Measurements from ENCODE around the gene KMT5B. TPM values are rescaled to one million over a fixed set of nuclear protein-coding genes. Genes with fewer than 3 reads are reported as not detected.

KMT5B gene
- total RNA-seq, 1 experiment from 2014 or later = 39.2 TPM

DNA sequence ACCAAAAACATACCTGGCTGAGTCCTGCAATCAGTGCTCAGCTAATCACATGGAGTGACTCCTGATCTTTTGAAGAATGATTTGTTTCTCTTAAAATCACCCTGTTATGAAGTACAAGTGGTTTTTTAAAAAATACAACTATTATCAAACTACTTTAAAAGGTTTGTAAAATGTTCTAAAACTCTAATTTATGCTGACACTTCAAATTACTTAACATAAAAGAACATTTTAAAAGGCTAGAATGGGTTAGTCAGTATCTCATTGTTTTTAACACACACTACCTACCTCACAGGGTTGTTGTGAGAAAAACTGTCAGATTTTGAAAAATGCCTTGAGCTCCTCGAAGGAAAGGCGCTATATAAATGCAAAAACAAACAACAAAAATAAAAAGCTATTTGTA is 33.2 kb downstream of the KMT5B start:
- Mint-ChIP-seq H3K27me3 (ENCODE audit: unreplicated experiment) (no peaks in the 10 kb centered on the region), H3K36me3 (ENCODE audit: insufficient read depth, unreplicated experiment) (peaks cover 35% of the 10 kb centered on the region), H3K27ac (ENCODE audit: unreplicated experiment) (no peak overlapping the region), H3K4me3 (ENCODE audit: low read depth, unreplicated experiment) (no peak overlapping the region), H3K9me3 (ENCODE audit: low read depth, unreplicated experiment) (no peaks in the 10 kb centered on the region), H3K4me1 (ENCODE audit: low read depth, unreplicated experiment) (no peaks in the 10 kb centered on the region)
- intact Hi-C loops (cut with micrococcal nuclease; ENCODE audit: unreplicated experiment) = no loop called here
- no TSS peak for BruUV-seq (replicated peaks)
- CTCF ChIA-PET = interaction anchor here (0.7 kb wide), 1 partner anchor 25 kb away, joined by 3 read pairs; no protein-coding TSS in a partner anchor
- no peak for DNase-seq
- TF ChIP-seq, protein P1, sequence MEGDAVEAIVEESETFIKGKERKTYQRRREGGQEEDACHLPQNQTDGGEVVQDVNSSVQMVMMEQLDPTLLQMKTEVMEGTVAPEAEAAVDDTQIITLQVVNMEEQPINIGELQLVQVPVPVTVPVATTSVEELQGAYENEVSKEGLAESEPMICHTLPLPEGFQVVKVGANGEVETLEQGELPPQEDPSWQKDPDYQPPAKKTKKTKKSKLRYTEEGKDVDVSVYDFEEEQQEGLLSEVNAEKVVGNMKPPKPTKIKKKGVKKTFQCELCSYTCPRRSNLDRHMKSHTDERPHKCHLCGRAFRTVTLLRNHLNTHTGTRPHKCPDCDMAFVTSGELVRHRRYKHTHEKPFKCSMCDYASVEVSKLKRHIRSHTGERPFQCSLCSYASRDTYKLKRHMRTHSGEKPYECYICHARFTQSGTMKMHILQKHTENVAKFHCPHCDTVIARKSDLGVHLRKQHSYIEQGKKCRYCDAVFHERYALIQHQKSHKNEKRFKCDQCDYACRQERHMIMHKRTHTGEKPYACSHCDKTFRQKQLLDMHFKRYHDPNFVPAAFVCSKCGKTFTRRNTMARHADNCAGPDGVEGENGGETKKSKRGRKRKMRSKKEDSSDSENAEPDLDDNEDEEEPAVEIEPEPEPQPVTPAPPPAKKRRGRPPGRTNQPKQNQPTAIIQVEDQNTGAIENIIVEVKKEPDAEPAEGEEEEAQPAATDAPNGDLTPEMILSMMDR (IDR thresholded peaks at IDR 0.05; ENCODE audit: unreplicated experiment) = no peak

DNA sequence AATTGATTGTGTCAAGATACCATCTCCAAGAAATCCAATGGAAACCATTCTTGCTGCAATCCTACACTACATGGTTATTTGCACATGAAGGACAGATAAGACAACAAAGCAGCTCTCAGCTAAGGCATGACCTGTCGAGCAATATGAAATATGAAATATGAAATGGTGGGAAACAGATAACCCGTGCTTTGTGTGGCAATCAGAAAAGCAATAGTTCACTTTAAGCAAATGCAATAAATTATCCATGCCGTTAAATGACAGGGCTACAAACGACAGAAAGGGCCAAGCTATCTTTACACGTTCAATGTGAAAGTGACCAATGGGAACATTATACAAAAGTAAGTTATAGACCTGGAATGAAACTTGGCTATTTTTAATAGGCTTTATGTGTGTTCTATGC is 35.2 kb downstream of the KMT5B start:
- Mint-ChIP-seq H3K4me1 (ENCODE audit: low read depth, unreplicated experiment) (no peaks in the 10 kb centered on the region), H3K4me3 (ENCODE audit: low read depth, unreplicated experiment) (no peak overlapping the region), H3K27me3 (ENCODE audit: unreplicated experiment) (no peaks in the 10 kb centered on the region), H3K36me3 (ENCODE audit: insufficient read depth, unreplicated experiment) (peaks cover 32% of the 10 kb centered on the region), H3K27ac (ENCODE audit: unreplicated experiment) (no peak overlapping the region), H3K9me3 (ENCODE audit: low read depth, unreplicated experiment) (no peaks in the 10 kb centered on the region)
- TF ChIP-seq, protein P1 (IDR thresholded peaks at IDR 0.05; ENCODE audit: unreplicated experiment) = no peak
- CTCF ChIA-PET = no interaction called here
- no TSS peak for BruUV-seq (replicated peaks)
- intact Hi-C loops (cut with micrococcal nuclease; ENCODE audit: unreplicated experiment) = no loop called here
- no peak for DNase-seq

DNA sequence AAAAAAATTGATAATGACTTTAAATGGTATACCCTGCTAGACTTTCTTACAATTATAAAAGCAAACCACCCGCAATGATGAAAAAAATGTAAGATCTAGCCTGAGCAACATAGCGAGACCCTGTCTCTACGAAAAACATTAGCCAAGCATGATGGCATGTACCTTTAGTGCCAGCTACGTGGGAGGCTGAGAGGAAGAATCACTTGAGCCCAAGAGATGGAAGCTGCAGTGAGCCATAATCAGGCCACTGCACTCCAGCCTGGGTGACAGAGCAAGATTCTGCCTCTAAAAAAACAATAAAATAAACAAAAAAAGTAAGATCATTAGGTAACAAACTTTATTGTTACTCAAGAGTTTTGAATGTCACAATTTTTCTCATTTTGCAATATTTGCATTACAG is 39.2 kb downstream of the KMT5B start:
- H3K36me3 Mint-ChIP-seq (ENCODE audit: insufficient read depth, unreplicated experiment) = peaks cover 35% of the 10 kb centered on the region
- CTCF ChIA-PET = no interaction called here
- no peak overlapping the region for H3K27ac Mint-ChIP-seq (ENCODE audit: unreplicated experiment)
- no peak overlapping the region for H3K4me3 Mint-ChIP-seq (ENCODE audit: low read depth, unreplicated experiment)
- DNase-seq = no peak
- BruUV-seq (replicated peaks) = no TSS peak
- TF ChIP-seq, protein P1 (IDR thresholded peaks at IDR 0.05; ENCODE audit: unreplicated experiment) = no peak
- H3K9me3 Mint-ChIP-seq (ENCODE audit: low read depth, unreplicated experiment) = no peaks in the 10 kb centered on the region
- no peaks in the 10 kb centered on the region for H3K27me3 Mint-ChIP-seq (ENCODE audit: unreplicated experiment)
- intact Hi-C loops (cut with micrococcal nuclease; ENCODE audit: unreplicated experiment) = no loop called here
- no peaks in the 10 kb centered on the region for H3K4me1 Mint-ChIP-seq (ENCODE audit: low read depth, unreplicated experiment)

DNA sequence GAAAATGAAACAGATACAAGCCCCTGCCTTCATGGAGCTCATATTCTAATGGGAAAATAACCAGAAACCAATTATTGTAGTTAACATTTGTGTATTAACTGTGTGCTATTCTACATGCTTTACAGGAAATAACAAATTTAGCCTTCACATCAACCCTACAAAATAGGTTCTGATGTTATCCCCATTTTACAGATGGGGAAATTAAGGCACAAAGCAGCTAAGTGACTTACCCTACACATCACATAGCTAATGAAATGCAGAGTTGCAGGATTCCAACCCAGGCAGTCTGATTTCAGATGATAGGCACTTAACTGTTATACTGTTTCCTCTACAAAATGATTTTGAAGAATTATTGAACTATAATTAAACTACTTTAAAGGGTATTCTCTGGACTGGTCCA is 43.7 kb downstream of the KMT5B start:
- no TSS peak for BruUV-seq (replicated peaks)
- no peak overlapping the region for H3K27ac Mint-ChIP-seq (ENCODE audit: unreplicated experiment)
- DNase-seq = no peak
- no peaks in the 10 kb centered on the region for H3K9me3 Mint-ChIP-seq (ENCODE audit: low read depth, unreplicated experiment)
- peaks cover 34% of the 10 kb centered on the region for H3K36me3 Mint-ChIP-seq (ENCODE audit: insufficient read depth, unreplicated experiment)
- no peak overlapping the region for H3K4me3 Mint-ChIP-seq (ENCODE audit: low read depth, unreplicated experiment)
- CTCF ChIA-PET = interaction anchor here (0.6 to 1.0 kb wide), 3 partner anchors 20 to 72 kb away, joined by 3 read pairs; no protein-coding TSS in a partner anchor
- intact Hi-C loops (cut with micrococcal nuclease; ENCODE audit: unreplicated experiment) = no loop called here
- TF ChIP-seq, protein P1 (IDR thresholded peaks at IDR 0.05; ENCODE audit: unreplicated experiment) = no peak
- H3K27me3 Mint-ChIP-seq (ENCODE audit: unreplicated experiment) = no peaks in the 10 kb centered on the region
- H3K4me1 Mint-ChIP-seq (ENCODE audit: low read depth, unreplicated experiment) = no peaks in the 10 kb centered on the region
